Measurements from ENCODE around the gene KCNA1. TPM values are rescaled to one million over a fixed set of nuclear protein-coding genes. Genes with fewer than 3 reads are reported as not detected.

KCNA1 gene
- not detected in 5 replicates for total RNA-seq (2022; extraction: Qiagen RNA extraction; ENCODE audit: low read depth)

DNA sequence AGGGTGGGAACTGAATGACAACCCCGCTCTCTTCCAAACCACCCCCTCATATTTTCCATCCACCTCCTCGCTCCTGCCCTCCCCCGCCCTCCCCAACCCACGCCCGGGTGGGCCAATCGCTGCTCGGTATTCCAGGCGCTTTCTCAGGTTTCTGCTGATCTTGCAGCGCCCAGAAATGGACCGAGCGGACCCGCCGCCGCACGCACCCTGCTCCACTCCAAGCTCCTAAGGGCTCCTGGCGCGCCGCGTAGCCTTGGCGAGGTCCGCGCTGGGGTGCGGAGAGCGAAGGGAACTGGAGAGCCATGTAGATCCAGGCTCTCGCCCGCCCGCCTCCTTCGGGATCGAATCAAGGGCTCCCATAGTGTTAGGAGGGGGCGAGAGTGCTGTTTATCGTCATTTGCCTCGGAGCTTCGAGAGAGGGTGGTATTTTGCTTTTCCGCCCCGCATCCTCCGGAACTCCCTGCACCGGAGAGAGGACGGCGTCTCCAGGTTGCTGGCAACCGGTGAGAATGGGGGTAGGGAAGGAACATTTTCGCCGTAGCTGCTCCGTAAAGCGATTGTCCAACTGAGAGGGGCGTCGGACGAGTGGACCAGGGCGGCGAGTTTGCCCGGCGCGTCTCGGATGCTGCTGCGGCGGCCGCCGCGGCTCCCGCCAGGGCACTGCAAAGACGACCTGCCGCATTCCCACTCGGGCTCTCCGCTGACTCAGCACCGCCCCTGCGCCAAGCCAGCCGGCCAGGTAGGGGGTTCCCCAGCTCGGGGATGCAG lies at the start of gene KCNA1:
TSS of gene KCNA1 (plus strand) at position 172 of the 768 bp plus-strand sequence. CDS start 1,474 bp downstream, outside the sequence.

Other genes with a start within 250 kb of the KCNA1 start
- not detected in 5 replicates for gene GALNT8, start 189.5 kb upstream of the KCNA1 start, total RNA-seq (2022; extraction: Qiagen RNA extraction; ENCODE audit: low read depth)
- gene KCNA5, start 134.0 kb downstream of the KCNA1 start, total RNA-seq (2022; extraction: Qiagen RNA extraction; ENCODE audit: low read depth) = not detected in 5 replicates